Measurements from ENCODE around the gene TNFRSF12A. TPM values are rescaled to one million over a fixed set of nuclear protein-coding genes. Genes with fewer than 3 reads are reported as not detected.

The TNFRSF12A gene
- total and polyA plus RNA-seq, 2 of the 13 experiments (the other 11 are each of a cell fraction or from before 2014, with no cell fraction given) = 61.9 to 66.0 TPM

DNA sequence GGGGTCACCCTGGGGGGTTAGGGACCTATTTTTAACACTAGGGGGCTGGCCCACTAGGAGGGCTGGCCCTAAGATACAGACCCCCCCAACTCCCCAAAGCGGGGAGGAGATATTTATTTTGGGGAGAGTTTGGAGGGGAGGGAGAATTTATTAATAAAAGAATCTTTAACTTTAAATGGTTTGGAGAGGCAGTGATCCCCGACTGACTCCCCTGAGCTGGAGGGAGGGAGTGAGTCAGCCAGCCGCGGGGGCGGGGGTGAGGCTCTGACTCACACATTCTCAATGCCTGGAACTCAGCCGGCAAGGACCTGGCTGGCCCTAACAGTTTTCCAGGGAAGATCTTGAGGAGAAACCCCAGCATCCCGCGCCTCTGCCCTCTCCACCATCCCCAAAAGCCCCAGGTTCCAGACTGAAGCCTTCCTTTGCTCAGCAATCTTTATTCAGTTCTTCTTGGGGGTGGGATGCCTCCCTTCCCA, 2.1 kb downstream of the TNFRSF12A start (continued):
- TF ChIP-seq, protein P1, sequence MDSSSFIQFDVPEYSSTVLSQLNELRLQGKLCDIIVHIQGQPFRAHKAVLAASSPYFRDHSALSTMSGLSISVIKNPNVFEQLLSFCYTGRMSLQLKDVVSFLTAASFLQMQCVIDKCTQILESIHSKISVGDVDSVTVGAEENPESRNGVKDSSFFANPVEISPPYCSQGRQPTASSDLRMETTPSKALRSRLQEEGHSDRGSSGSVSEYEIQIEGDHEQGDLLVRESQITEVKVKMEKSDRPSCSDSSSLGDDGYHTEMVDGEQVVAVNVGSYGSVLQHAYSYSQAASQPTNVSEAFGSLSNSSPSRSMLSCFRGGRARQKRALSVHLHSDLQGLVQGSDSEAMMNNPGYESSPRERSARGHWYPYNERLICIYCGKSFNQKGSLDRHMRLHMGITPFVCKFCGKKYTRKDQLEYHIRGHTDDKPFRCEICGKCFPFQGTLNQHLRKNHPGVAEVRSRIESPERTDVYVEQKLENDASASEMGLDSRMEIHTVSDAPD (CRISPR knock-in tag; IDR thresholded peaks at IDR 0.05) = no peak
- TF ChIP-seq ZNF614 (CRISPR knock-in tag; IDR thresholded peaks at IDR 0.05; ENCODE audit: borderline replicate concordance) (no peak), ZNF788 (CRISPR knock-in tag; IDR thresholded peaks at IDR 0.05; ENCODE audit: borderline replicate concordance) (no peak)
- TF ChIP-seq, protein P2, sequence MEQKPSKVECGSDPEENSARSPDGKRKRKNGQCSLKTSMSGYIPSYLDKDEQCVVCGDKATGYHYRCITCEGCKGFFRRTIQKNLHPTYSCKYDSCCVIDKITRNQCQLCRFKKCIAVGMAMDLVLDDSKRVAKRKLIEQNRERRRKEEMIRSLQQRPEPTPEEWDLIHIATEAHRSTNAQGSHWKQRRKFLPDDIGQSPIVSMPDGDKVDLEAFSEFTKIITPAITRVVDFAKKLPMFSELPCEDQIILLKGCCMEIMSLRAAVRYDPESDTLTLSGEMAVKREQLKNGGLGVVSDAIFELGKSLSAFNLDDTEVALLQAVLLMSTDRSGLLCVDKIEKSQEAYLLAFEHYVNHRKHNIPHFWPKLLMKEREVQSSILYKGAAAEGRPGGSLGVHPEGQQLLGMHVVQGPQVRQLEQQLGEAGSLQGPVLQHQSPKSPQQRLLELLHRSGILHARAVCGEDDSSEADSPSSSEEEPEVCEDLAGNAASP (CRISPR knock-in tag; IDR thresholded peaks at IDR 0.05; ENCODE audit: borderline replicate concordance) = no peak
- TF ChIP-seq, protein P3, sequence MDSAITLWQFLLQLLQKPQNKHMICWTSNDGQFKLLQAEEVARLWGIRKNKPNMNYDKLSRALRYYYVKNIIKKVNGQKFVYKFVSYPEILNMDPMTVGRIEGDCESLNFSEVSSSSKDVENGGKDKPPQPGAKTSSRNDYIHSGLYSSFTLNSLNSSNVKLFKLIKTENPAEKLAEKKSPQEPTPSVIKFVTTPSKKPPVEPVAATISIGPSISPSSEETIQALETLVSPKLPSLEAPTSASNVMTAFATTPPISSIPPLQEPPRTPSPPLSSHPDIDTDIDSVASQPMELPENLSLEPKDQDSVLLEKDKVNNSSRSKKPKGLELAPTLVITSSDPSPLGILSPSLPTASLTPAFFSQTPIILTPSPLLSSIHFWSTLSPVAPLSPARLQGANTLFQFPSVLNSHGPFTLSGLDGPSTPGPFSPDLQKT (CRISPR knock-in tag; IDR thresholded peaks at IDR 0.05; ENCODE audit: borderline replicate concordance) = no peak
- TF ChIP-seq, protein P4, sequence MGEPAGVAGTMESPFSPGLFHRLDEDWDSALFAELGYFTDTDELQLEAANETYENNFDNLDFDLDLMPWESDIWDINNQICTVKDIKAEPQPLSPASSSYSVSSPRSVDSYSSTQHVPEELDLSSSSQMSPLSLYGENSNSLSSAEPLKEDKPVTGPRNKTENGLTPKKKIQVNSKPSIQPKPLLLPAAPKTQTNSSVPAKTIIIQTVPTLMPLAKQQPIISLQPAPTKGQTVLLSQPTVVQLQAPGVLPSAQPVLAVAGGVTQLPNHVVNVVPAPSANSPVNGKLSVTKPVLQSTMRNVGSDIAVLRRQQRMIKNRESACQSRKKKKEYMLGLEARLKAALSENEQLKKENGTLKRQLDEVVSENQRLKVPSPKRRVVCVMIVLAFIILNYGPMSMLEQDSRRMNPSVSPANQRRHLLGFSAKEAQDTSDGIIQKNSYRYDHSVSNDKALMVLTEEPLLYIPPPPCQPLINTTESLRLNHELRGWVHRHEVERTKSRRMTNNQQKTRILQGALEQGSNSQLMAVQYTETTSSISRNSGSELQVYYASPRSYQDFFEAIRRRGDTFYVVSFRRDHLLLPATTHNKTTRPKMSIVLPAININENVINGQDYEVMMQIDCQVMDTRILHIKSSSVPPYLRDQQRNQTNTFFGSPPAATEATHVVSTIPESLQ (CRISPR knock-in tag; conservative IDR thresholded peaks at IDR 0.05) = no peak
- TF ChIP-seq, protein P5, sequence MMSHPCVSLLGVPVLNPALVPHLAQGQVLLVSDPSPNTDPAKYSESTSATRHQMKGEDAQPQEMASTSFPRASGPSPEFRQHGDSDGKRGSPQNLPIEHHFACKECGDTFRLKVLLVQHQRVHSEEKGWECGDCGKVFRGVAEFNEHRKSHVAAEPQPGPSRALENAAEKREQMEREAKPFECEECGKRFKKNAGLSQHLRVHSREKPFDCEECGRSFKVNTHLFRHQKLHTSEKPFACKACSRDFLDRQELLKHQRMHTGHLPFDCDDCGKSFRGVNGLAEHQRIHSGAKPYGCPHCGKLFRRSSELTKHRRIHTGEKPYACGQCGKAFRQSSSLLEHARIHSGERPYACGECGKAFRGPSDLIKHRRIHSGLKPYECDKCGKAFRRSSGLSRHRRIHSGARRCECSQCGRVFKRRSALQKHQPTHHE (CRISPR knock-in tag; IDR thresholded peaks at IDR 0.05; ENCODE audit: borderline replicate concordance) = no peak

All from HepG2 (cell line).